ENCODE measurements around the gene STX8.

The STX8 gene

DNA sequence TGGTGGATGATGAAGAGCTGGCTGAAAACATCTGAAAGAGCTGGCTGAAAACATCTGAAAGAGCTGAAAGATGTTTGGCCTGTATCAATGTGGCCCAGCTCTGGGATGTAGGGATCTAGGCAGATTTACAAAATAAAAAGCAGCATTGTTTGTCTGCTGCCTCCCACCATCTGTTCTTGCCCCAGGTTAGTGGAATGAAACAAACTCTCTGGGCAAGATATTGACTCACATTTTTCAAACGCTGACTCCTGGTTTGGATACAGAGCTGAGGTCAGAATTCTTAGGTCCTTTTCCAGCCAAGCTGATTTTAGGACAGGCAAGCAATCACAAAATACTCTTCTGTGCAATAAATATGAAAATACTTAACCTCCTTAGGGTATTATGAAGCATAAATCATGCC is 139.0 kb downstream of the STX8 start:
- H3K9ac ChIP-seq (ENCODE audit: low read length), result no peak overlapping the region
- H3K4me3 ChIP-seq (ENCODE audit: low read length), result peak overlapping the region; percentile 49
- peaks cover 35% of the 10 kb centered on the region for H3K4me1 ChIP-seq (ENCODE audit: control insufficient read depth, insufficient read depth, low read length)
- no peaks in the 10 kb centered on the region for H3K27me3 ChIP-seq (replicated peaks; ENCODE audit: control insufficient read depth, insufficient read depth, low read length)
- peak; percentile 20 for DNase-seq (ENCODE audit: low read depth)
- H3K36me3 ChIP-seq (ENCODE audit: control insufficient read depth, insufficient read depth, low read length, severe bottlenecking), result no peaks in the 10 kb centered on the region
- no peaks in the 10 kb centered on the region for H3K9me3 ChIP-seq (ENCODE audit: control insufficient read depth, low read length)

DNA sequence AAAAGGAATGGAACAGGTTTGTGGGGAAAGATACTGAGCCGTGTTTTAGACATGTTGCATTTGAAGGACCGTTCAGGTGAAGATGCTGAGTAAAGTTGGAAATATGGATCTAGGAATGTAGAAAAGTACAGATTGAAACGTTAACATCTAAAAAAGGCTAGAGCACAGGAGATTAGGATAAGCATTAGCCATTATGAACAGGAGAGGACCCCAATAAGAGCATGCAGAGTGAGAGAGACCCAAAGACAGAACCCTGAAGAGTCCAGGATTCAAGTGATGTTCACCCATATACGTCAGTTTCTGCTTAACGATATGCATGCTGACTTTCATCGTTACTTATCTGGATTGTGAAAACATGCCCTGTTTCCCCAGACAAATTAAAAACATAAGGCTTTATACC is 140.5 kb downstream of the STX8 start:
- H3K36me3 ChIP-seq (ENCODE audit: control insufficient read depth, insufficient read depth, low read length, severe bottlenecking), result no peaks in the 10 kb centered on the region
- DNase-seq (ENCODE audit: low read depth), result no peak
- H3K9me3 ChIP-seq (ENCODE audit: control insufficient read depth, low read length), result no peaks in the 10 kb centered on the region
- no peak overlapping the region for H3K4me3 ChIP-seq (ENCODE audit: low read length)
- no peaks in the 10 kb centered on the region for H3K27me3 ChIP-seq (replicated peaks; ENCODE audit: control insufficient read depth, insufficient read depth, low read length)
- H3K4me1 ChIP-seq (ENCODE audit: control insufficient read depth, insufficient read depth, low read length), result peaks cover 39% of the 10 kb centered on the region
- H3K9ac ChIP-seq (ENCODE audit: low read length), result no peak overlapping the region

DNA sequence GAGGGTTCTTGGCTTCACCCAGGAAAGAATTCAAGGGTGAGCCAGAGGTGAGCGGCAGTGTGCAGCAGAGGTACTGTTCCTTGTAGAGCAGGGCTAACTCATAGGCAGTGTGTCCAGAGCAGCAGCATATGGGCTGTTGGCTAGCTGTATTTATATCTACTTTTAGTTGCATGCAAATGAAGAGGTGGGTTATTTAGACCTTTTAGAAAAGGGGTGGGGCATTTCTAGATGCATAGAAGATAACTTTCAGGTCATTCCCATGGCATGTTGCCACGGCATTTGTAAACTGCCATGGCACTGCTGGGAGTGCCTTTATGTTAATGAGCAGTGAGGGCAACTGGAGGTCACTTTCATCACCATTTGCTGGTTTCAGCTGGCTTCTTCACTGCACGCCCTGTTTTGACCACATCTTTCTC is 141.0 kb downstream of the STX8 start:
- no peaks in the 10 kb centered on the region for H3K9me3 ChIP-seq (ENCODE audit: control insufficient read depth, low read length)
- no peak overlapping the region for H3K9ac ChIP-seq (ENCODE audit: low read length)
- no peaks in the 10 kb centered on the region for H3K36me3 ChIP-seq (ENCODE audit: control insufficient read depth, insufficient read depth, low read length, severe bottlenecking)
- H3K4me1 ChIP-seq (ENCODE audit: control insufficient read depth, insufficient read depth, low read length), result peaks cover 39% of the 10 kb centered on the region
- no peak overlapping the region for H3K4me3 ChIP-seq (ENCODE audit: low read length)
- no peaks in the 10 kb centered on the region for H3K27me3 ChIP-seq (replicated peaks; ENCODE audit: control insufficient read depth, insufficient read depth, low read length)
- no peak for DNase-seq (ENCODE audit: low read depth)

DNA sequence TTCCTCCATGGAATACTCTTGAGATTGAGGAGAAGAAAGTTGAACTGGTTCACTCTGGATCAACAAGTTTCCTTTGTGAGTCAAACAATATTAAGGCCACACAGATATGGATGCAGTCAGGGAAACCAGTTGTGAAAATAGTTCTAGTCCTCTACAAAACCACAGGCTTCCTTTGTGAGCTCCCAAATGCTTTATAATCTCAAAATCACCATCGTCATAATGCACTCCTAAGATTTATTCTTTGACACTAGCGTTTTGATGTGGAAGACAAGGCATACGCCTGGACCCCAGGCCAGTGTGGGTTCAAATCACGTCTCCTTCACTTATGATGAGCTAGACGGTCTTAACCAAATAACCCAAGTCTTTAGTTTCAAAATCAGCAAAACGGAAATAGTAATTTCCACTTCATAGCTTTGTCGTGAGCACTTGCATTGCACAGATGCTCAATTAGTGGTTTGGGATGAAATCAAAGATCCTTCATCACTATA is 142.6 kb downstream of the STX8 start:
- Histone ChIP-seq H3K36me3 (ENCODE audit: control insufficient read depth, insufficient read depth, low read length, severe bottlenecking) (no peaks in the 10 kb centered on the region), H3K4me3 (ENCODE audit: low read length) (peak overlapping the region; percentile 2), H3K4me1 (ENCODE audit: control insufficient read depth, insufficient read depth, low read length) (peaks cover 39% of the 10 kb centered on the region), H3K9ac (ENCODE audit: low read length) (peak overlapping the region; percentile 68), H3K27me3 (replicated peaks; ENCODE audit: control insufficient read depth, insufficient read depth, low read length) (no peaks in the 10 kb centered on the region), H3K9me3 (ENCODE audit: control insufficient read depth, low read length) (no peaks in the 10 kb centered on the region)
- DNase-seq (ENCODE audit: low read depth), result peak; percentile 19

DNA sequence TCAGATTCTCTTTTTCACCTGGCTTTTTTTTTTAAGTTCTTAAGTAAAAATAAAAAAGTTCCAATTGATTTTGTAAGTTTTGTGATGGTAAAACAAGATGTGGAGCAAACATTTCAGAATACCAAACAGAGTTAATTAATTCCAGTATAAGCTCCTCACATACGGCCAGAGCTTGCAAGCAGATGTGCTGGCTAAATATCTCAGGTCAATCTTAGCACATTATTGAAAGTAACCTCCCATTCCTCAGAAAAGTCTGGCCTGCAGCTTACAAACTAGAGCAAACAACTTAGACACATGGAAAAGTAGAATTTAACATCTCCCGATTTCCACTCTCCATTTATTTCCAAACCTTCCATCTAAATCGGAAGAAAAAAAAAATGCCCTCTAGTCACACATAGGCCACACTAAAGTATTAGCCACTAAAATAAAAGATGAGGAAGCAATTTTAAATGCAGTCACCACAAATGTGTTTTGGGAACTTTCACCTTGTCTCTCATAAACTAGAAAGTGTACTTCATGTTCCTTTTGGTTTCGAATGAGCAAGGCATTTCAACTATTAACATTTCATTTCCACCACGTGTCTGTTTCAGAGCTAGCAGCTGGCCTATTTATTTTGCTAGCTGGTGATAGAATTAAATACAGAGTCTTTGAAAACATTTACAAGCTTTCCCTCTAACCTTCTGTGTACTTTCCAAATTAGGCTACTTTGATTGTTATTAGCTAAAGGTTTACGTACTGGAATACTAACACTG is 143.3 kb downstream of the STX8 start:
- peak overlapping the region; percentile 68 for H3K9ac ChIP-seq (ENCODE audit: low read length)
- H3K9me3 ChIP-seq (ENCODE audit: control insufficient read depth, low read length), result no peaks in the 10 kb centered on the region
- H3K36me3 ChIP-seq (ENCODE audit: control insufficient read depth, insufficient read depth, low read length, severe bottlenecking), result no peaks in the 10 kb centered on the region
- peak overlapping the region; percentile 2 for H3K4me3 ChIP-seq (ENCODE audit: low read length)
- H3K27me3 ChIP-seq (replicated peaks; ENCODE audit: control insufficient read depth, insufficient read depth, low read length), result no peaks in the 10 kb centered on the region
- peak; percentile 53 for DNase-seq (ENCODE audit: low read depth)
- peaks cover 41% of the 10 kb centered on the region for H3K4me1 ChIP-seq (ENCODE audit: control insufficient read depth, insufficient read depth, low read length)

DNA sequence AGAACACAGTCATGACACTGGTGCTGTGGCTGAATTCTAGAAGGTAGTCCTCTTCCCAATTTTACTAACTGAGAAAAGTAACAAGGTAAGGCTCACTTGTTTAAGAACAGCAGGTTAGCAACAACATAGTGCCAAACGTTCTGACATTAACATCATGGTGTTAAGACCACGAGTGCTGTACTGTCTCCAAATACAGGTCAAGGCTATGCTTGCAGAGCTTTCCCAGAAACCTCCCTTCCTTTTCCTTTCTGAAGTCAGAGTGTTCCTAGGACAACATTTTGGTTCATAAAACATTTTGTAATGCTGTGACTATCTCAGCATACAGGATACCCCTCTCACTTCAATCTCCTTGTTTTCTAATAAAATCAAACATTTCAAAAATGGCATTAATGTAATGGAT is 144.0 kb downstream of the STX8 start:
- H3K4me1 ChIP-seq (ENCODE audit: control insufficient read depth, insufficient read depth, low read length), result peaks cover 40% of the 10 kb centered on the region
- DNase-seq (ENCODE audit: low read depth), result no peak
- no peaks in the 10 kb centered on the region for H3K9me3 ChIP-seq (ENCODE audit: control insufficient read depth, low read length)
- no peaks in the 10 kb centered on the region for H3K36me3 ChIP-seq (ENCODE audit: control insufficient read depth, insufficient read depth, low read length, severe bottlenecking)
- H3K27me3 ChIP-seq (replicated peaks; ENCODE audit: control insufficient read depth, insufficient read depth, low read length), result no peaks in the 10 kb centered on the region
- H3K9ac ChIP-seq (ENCODE audit: low read length), result peak overlapping the region; percentile 68
- peak overlapping the region; percentile 2 for H3K4me3 ChIP-seq (ENCODE audit: low read length)

DNA sequence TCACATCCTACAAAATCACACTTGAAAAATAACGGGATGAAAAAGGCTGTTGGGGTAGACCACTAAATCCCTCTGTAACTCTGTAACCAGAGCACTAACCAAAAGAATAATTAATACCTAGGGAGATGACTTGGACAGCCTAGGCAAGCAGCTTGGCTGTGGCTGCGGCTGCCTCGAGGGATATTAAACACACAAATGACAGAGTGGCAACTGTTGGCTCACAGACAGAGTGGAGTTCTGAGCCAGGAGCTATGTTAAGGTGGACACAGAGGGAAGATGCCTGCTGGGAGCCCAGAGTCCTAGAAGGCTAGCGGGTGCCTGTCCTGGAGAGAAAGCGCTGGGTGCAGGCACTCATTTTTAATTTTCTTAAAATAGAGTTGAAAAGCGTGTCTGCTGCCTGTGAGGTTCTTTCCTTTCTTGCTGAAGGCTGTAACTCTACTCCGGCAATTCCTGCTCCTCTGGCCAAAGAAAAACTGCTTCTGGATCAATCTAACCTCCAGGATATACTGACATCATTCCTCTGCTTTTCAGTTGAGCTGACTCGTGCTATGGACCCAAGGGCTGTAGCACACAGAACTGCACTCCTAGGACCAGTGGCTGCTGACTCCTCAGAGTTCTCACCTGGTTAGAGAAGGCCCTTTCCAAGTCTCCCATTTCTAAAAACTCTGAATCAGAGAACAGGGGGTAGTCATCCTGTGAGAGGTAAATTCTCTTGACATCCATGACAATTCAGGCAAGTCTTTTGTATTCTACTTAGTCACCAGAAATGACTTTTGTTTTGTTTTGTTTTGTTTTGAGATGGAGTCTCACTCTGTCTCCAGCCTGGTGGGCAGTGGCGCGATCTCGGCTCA is 147.9 kb downstream of the STX8 start:
- Histone ChIP-seq H3K36me3 (ENCODE audit: control insufficient read depth, insufficient read depth, low read length, severe bottlenecking) (no peaks in the 10 kb centered on the region), H3K9ac (ENCODE audit: low read length) (no peak overlapping the region), H3K4me1 (ENCODE audit: control insufficient read depth, insufficient read depth, low read length) (peaks cover 26% of the 10 kb centered on the region), H3K27me3 (replicated peaks; ENCODE audit: control insufficient read depth, insufficient read depth, low read length) (no peaks in the 10 kb centered on the region), H3K9me3 (ENCODE audit: control insufficient read depth, low read length) (no peaks in the 10 kb centered on the region), H3K4me3 (ENCODE audit: low read length) (peak overlapping the region; percentile 46)
- peak; percentile 19 for DNase-seq (ENCODE audit: low read depth)

DNA sequence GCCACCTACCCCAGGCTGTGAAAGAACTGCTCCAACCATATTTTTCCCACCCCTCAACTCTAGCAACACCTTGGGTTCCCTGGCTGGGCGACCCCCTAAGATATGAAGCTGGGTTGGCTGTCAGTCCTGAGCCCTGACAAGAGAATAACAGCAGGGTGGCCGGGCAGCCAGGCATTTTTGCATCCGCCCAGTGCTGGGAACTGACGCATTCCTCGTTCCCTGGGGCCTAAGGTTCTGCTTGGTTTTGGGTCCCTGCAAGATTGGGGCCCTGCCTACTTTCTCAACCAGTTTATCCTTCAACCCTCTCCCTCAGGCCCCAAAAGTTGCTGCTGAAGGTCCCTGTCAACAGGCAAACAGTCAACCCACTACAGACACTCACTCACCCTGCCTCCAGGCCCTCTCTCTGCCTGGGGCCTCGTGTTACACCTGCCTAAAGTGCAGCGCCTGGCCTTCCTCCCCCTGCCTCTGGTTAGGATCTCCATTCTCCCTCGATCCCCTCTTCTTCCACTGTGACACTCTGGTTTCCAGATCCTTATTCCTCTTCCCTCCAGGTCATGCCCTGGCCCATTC is 151.5 kb downstream of the STX8 start:
- no peaks in the 10 kb centered on the region for H3K27me3 ChIP-seq (replicated peaks; ENCODE audit: control insufficient read depth, insufficient read depth, low read length)
- H3K4me1 ChIP-seq (ENCODE audit: control insufficient read depth, insufficient read depth, low read length), result peaks cover 12% of the 10 kb centered on the region
- no peak overlapping the region for H3K4me3 ChIP-seq (ENCODE audit: low read length)
- no peaks in the 10 kb centered on the region for H3K36me3 ChIP-seq (ENCODE audit: control insufficient read depth, insufficient read depth, low read length, severe bottlenecking)
- no peaks in the 10 kb centered on the region for H3K9me3 ChIP-seq (ENCODE audit: control insufficient read depth, low read length)
- no peak for DNase-seq (ENCODE audit: low read depth)
- no peak overlapping the region for H3K9ac ChIP-seq (ENCODE audit: low read length)

DNA sequence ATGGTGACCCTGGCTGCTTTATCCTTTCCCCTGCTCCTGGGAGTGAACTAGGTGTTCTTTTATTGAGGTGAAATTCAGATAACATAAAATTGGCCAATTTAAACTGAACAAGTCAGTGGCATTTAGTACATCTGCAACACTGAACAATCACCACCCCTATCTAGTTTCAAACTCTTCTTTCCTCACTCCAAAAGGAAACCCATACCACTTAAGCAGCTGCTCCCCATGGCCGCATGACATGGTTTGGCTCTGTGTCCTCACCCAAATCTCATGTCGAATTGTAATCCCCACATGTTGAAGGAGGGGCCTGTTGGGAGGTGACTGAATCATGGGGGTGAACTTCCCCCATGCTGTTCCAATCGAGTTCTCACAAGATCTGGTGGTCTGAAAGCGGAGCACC is 154.1 kb downstream of the STX8 start:
- no peaks in the 10 kb centered on the region for H3K4me1 ChIP-seq (ENCODE audit: control insufficient read depth, insufficient read depth, low read length)
- peaks cover 6% of the 10 kb centered on the region for H3K9me3 ChIP-seq (ENCODE audit: control insufficient read depth, low read length)
- no peak for DNase-seq (ENCODE audit: low read depth)

DNA sequence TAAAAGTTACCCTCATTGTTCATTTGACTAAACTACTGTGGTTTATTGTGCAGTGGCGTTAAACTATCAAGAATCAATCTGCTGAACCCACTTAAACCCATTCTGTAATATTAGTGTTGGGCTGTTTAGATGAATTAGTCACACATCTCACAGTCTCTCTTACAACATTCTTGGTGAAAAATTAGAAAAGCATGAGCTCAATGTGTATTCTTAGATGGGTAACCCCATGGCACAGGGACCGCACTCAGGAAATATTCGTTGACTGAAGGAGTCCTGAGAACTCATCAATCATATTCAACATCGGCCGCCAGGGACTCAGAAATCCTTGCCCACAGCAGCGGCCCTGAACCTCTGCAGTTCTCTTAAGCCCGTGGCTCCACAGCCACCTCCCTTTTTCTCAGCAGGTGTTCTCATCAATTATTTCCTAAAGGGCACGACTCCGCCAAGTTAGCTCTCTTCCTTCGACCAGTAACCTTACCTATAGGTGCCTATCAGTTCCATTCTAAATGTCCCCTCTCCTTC is 155.6 kb downstream of the STX8 start:
- H3K36me3 ChIP-seq (ENCODE audit: control insufficient read depth, insufficient read depth, low read length, severe bottlenecking), result no peaks in the 10 kb centered on the region
- no peak overlapping the region for H3K4me3 ChIP-seq (ENCODE audit: low read length)
- H3K9ac ChIP-seq (ENCODE audit: low read length), result no peak overlapping the region
- no peak for DNase-seq (ENCODE audit: low read depth)
- no peaks in the 10 kb centered on the region for H3K4me1 ChIP-seq (ENCODE audit: control insufficient read depth, insufficient read depth, low read length)
- peaks cover 6% of the 10 kb centered on the region for H3K9me3 ChIP-seq (ENCODE audit: control insufficient read depth, low read length)
- no peaks in the 10 kb centered on the region for H3K27me3 ChIP-seq (replicated peaks; ENCODE audit: control insufficient read depth, insufficient read depth, low read length)

More for the DNA sequence above, 154.1 kb downstream of the STX8 start:
- Histone ChIP-seq H3K36me3 (ENCODE audit: control insufficient read depth, insufficient read depth, low read length, severe bottlenecking) (no peaks in the 10 kb centered on the region), H3K4me3 (ENCODE audit: low read length) (no peak overlapping the region), H3K9ac (ENCODE audit: low read length) (no peak overlapping the region), H3K27me3 (replicated peaks; ENCODE audit: control insufficient read depth, insufficient read depth, low read length) (no peaks in the 10 kb centered on the region)

DNA sequence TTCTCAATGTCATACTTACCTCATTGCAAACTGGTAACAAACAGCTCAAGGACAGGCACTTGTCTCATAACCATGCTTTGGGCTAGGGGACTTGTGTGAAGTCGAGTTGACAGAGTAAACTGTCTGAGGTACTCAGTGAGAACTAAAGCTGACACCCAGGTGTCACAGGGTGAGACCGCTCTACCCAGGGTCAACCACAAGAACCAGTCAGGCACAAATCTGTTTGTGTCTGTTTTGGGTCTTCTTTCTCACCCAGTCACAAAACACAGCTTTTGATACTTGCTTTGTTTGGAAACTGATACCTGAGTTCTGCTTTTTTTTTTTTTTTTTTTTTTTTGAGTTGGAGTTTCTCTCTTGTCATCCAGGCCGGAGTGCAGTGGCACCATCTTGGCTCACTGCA is 161.1 kb downstream of the STX8 start:
- peaks cover 14% of the 10 kb centered on the region for H3K4me1 ChIP-seq (ENCODE audit: control insufficient read depth, insufficient read depth, low read length)
- no peak for DNase-seq (ENCODE audit: low read depth)
- no peaks in the 10 kb centered on the region for H3K27me3 ChIP-seq (replicated peaks; ENCODE audit: control insufficient read depth, insufficient read depth, low read length)
- no peak overlapping the region for H3K4me3 ChIP-seq (ENCODE audit: low read length)
- peaks cover 6% of the 10 kb centered on the region for H3K9me3 ChIP-seq (ENCODE audit: control insufficient read depth, low read length)
- H3K36me3 ChIP-seq (ENCODE audit: control insufficient read depth, insufficient read depth, low read length, severe bottlenecking), result no peaks in the 10 kb centered on the region
- H3K9ac ChIP-seq (ENCODE audit: low read length), result no peak overlapping the region

All from adipocyte (in vitro differentiated cells).